Measurements from ENCODE around the gene MAG.
"Not testable (repeated sequence)": the region's sequence is repeated elsewhere in the genome, so short reads cannot be mapped to it uniquely, and the experiment has no call there.

The MAG gene

DNA sequence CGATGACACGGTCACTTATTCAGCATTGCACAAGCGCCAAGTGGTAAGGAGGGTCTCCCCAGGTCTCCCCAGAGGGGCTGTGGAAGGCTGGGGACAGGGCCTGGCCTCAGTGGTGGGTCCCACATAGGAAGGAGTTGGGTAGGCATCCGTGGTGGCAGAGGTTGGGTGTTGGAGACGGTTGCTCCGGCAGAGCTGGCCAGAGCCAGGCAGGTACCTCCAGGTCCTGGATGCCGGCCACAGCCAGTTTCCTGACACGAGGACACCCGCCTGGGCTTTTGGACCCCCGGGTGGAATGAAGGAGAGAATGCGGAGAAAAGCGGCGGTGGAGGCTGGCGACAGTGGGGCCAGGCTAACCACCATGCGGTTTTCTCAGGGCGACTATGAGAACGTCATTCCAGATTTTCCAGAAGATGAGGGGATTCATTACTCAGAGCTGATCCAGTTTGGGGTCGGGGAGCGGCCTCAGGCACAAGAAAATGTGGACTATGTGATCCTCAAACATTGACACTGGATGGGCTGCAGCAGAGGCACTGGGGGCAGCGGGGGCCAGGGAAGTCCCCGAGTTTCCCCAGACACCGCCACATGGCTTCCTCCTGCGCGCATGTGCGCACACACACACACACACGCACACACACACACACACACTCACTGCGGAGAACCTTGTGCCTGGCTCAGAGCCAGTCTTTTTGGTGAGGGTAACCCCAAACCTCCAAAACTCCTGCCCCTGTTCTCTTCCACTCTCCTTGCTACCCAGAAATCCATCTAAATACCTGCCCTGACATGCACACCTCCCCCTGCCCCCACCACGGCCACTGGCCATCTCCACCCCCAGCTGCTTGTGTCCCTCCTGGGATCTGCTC is 54.5 kb downstream of the MAG start:
- DNase-seq, result peak; percentile 82

DNA sequence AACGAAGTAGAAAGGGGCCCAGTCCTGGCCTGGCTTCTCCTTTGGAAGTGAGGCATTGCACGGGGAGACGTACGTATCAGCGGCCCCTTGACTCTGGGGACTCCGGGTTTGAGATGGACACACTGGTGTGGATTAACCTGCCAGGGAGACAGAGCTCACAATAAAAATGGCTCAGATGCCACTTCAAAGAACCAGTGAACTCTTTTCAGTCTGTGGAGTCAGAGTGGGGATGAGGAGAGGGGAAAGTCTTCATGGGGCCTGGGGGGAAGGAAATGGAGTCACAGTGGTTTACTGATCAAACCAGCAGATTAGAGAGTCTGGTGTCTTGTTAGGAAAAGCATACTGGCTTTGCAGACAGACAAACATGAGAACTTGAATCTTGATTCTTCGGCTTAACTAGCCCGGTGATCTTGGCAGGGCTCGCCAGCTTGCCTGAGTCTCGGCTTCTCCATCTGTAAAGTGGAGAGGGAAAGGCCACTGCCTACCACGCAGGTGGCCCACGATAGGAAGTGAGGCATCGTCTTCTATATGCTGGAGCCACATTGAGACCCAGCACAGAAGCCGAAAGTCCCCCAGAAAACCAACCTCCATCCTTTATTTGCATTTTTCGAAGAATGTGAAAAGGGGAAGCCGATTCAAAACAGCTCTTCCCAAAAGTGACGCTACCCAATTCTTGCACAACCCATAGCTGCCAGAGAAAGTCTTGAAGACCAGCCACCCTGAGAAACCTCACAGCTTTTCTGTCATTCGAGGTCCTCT is 55.4 kb downstream of the MAG start, which contains the start of gene FFAR1:
FFAR1 (plus strand) TSS at position 732 of the 759 bp plus-strand sequence. CDS start 3,650 bp downstream, outside the sequence.
- peak; percentile 73 for DNase-seq

DNA sequence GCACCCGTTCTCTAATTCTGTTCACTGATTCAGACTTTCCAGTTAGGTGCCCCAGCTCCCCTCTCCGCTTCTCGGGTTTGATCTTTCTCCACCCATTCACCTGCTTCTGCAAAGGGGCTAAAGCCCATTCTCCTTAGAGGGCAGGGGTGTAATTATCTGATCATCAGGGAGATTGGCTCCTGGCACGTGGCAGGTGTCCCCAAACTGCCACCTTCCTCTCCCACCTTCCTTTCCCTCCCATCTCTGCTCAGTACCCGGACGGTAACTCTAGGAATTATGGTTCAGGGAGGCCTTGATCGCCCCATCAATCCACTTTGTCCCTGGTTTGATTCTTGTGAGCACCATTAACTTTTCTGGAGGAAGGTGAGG is 56.0 kb downstream of the MAG start:
- no peak for DNase-seq

DNA sequence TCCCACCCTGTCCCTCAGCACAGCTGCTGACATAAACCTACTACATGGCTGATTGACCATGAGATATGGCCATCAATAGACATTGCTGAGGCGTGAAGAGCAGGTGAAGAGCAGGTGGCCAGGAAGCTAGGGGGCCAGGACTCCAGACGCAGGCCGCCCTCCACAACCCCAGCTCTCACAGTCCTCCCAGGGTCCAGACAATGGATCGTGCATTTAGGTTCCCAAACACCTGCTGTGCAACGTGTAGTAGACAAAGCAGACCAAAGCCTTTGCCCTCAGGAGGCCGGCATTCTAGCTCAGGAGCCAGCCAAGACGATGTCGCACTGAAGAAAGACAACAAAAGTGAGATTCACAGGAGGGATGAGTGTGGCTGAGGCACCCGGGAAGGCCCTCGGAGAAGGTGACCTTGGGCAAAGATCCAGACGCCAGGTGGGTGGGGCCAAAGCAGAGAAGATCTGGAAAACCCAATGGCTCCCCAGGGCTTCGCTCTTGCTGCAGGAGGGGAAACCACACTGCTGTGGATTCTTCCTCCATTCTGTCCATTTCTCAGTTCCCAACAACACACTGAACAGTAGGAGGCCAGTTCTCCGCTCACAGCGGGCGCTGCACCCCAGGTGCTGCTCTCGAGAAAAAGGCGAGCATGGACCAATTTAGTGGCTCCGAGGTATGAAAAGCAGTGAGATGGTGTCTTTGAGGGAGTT is 57.1 kb downstream of the MAG start:
- DNase-seq, result no peak

DNA sequence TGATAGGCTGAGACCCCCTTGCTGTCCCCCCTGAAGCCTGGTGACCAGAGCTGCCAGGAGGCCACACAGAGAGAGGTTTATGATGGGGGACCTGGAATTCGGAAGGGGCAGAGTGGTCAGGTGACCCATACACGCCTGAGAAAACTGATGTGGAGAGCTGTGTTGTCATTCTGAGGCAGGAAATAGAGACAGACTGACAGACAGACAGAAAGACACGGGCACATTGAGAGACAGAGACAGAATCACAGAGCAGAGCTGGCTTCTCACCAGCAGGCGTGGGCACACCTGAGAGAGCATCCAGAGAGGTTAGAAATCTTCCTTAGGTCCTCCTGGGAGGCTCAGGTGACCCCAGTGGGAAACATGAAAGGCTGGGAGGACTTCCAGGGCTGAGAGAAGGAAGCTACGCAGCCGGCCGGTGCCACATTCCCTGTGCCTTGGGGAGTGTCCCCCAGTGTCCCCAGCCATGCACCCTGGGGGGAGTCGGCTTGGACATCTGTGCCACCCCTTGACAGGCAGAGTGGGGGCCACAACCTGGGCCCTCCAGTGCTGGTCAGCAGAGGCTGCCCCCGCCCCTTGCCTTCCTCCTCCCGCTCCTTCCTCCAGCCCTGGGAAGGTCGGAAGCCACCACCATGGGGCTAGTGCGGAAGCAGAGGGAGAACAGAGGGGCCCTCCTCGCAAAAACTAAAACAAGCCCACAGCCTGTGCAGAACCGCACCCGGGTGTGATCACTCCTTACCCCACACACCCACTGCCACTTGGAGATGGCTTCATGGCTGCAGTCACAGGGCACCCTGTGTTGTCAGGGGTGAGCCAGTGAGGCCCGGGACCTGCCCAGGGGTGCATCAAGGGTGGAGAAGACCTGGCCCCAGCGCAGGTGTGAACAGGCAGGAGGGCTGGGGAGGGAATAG is 57.9 kb downstream of the MAG start:
- no peak for DNase-seq

DNA sequence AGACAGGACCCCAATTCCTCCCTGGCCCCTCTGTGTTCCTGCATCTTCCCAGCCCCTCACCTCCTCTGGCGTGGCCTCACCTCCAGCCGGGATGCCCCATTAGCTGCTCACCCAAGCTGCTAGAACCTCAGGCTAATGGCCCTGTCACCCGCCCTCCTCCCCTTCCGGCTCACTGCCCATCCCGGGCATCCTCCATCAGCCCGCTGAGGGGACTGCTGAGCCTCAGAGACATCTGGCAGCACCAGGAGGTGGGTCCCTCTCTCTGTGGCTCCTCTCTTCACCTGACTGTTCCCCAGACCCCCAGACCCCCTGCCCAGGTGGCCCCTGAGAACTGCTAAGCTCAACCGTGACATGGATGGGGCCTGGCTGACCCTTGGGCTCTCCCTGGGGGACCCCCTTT is 58.6 kb downstream of the MAG start:
- no peak for DNase-seq

DNA sequence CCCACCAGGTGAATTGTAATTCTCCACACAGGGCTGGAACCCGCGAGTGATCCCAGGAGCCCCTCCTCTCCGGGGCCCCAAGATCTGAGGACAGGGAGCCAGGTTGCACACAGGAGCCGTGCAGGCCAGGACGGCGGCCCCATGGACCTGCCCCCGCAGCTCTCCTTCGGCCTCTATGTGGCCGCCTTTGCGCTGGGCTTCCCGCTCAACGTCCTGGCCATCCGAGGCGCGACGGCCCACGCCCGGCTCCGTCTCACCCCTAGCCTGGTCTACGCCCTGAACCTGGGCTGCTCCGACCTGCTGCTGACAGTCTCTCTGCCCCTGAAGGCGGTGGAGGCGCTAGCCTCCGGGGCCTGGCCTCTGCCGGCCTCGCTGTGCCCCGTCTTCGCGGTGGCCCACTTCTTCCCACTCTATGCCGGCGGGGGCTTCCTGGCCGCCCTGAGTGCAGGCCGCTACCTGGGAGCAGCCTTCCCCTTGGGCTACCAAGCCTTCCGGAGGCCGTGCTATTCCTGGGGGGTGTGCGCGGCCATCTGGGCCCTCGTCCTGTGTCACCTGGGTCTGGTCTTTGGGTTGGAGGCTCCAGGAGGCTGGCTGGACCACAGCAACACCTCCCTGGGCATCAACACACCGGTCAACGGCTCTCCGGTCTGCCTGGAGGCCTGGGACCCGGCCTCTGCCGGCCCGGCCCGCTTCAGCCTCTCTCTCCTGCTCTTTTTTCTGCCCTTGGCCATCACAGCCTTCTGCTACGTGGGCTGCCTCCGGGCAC is 59.6 kb downstream of the MAG start:
- DNase-seq, result no peak

DNA sequence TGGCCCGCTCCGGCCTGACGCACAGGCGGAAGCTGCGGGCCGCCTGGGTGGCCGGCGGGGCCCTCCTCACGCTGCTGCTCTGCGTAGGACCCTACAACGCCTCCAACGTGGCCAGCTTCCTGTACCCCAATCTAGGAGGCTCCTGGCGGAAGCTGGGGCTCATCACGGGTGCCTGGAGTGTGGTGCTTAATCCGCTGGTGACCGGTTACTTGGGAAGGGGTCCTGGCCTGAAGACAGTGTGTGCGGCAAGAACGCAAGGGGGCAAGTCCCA is 60.2 kb downstream of the MAG start:
- no peak for DNase-seq

DNA sequence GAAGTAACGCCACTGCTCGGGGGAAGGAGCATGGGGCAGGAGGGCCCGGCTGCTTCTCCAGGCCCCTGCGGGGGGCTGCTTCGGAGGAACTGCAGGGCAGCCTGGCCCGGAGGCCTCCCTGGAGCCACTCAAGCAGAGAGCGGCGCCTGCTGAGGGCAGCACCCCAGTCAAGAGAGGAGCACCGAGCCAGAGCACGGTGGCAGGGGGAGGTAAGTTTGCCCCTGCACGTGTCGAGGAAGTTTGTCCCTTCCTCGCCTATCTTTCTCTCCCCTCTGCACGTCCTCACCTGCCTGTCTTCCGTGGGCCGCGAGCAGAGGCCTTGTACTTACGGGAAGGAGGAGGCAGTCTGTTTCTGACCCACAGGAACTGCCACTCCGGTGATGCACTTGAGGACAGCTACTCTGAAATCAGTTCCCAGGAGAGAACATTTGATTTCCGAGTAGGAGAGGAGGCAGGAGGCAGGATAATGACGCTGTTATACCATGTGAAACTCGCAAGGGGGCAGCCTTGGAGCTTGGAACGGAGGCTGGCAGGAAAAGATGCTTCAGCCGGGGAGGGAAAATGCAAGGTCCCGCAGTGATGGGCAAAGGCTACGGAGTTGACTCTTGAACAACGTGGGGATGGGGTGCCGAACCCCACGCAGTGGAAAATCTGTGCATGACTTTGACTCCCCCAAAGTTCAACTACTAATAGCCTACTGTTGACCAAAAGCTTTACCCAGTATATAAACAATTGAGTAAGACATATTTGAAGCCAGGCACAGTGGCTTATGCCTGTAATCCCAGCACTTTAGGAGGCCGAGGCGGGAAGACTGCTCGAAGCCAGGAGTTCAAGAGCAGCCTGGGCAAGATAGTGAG is 60.7 kb downstream of the MAG start:
- DNase-seq, result peak; percentile 81

DNA sequence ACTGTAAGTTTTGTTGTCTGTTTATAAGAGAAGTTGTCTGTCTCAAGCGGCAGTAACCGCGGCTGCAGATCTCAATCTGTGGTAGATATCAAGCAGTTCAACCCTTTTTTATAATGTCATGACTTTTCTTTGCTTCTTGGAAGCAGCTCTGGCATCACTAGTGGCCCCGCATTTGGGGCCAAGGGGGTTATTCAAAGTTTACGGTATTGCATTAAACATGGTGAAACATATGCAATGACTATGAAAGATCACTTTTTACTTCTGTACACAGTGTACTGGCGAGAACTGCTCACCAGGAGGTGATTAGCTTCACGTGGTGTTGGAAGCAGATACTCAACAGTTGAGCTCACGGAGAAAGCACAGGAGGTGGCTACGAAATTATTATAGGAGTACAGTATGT is 61.7 kb downstream of the MAG start:
- no peak for DNase-seq

DNA sequence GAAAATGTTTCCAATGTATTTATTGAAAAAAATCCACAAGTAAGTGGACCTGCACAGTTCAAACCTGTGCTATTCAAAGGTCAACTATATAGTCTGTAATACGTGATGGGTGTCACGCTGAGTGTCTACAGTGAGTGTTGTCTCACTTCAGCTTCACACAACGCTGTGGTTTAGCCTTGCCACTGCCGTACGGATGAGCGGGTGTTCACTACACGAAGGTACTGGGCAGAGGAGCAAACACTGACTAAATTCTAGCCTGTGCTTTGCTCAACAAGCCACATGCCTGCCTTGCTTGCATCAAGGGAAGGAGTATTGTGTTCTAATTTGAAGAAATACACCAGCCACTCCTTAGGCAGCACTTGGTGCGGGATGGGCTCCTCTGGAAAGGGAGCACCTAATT is 62.9 kb downstream of the MAG start:
- DNase-seq, result no peak

DNA sequence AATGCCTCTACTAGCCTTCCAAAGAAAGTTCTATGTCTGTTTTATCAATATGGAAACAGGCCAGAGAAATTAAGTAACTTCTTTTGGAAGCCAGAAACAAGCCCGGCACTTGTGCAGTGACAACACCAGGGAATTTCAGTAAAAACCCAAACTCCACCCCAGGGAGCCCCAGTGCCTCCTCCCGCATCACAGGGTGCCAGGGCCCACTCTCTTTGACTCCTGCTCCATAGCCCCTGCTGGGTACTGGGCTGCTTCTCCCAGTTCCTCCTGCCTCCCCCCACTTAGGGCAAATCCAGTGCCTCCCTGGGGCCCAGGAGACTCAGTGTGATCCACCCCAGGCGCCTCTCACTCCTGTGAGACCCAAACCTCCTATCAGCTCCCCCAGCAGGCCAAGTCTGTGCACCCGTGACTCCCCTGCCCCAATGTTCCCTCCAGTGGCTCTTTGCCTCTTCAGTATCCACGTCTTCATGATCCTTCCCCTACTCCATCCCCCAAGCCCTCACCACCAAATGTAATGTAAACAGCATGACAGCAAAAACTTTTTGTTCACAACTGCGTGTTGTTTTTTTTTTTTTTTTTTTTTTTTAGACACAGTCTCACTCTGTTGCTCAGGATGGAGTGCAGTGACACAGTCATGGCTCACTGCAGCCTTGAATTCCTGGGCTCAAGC is 64.0 kb downstream of the MAG start:
- DNase-seq, result no peak

DNA sequence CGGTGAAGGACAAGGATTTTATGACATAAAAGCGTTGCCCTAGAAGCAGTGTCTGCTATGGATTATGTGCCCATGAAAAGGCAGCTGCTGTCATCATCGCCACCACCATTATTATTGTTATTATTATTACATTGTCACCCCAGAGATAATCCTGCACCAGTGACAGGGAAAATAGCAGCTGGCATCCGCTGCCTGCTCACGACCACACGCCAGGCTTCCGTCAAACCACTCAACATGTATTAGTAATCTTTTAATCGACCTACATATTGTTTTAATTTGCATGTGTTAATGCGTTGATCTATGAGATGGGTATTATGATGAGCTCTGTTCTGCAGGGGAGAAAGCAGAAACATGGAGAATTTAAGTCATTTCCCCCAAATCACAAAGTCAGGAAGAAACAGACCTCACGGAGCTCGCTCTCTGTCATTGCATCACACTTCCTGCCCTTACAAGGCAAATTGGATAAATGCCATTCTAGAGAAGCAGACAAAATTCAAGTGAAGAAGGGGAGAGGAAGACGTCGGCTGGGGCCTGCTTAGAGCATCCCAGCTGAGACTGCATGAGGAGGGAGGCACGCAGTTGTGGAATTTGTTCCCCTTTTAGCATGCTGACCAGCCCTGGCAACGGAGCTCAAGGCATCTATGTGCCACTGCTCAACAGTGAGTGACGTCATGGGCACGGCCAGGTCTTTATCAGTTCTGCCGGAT is 66.1 kb downstream of the MAG start, which contains the start of gene FFAR3:
FFAR3 (plus strand) TSS at position 594 of the 707 bp plus-strand sequence. CDS start 431 bp downstream, outside the sequence.
- peak; percentile 24 for DNase-seq

DNA sequence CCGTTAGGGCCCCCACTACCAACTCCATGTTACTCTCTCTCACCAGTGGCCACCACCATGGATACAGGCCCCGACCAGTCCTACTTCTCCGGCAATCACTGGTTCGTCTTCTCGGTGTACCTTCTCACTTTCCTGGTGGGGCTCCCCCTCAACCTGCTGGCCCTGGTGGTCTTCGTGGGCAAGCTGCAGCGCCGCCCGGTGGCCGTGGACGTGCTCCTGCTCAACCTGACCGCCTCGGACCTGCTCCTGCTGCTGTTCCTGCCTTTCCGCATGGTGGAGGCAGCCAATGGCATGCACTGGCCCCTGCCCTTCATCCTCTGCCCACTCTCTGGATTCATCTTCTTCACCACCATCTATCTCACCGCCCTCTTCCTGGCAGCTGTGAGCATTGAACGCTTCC is 66.9 kb downstream of the MAG start:
- DNase-seq, result not testable (repeated sequence)

DNA sequence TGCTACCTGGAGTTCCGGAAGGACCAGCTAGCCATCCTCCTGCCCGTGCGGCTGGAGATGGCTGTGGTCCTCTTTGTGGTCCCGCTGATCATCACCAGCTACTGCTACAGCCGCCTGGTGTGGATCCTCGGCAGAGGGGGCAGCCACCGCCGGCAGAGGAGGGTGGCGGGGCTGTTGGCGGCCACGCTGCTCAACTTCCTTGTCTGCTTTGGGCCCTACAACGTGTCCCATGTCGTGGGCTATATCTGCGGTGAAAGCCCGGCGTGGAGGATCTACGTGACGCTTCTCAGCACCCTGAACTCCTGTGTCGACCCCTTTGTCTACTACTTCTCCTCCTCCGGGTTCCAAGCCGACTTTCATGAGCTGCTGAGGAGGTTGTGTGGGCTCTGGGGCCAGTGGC is 67.4 kb downstream of the MAG start:
- DNase-seq, result not testable (repeated sequence)

DNA sequence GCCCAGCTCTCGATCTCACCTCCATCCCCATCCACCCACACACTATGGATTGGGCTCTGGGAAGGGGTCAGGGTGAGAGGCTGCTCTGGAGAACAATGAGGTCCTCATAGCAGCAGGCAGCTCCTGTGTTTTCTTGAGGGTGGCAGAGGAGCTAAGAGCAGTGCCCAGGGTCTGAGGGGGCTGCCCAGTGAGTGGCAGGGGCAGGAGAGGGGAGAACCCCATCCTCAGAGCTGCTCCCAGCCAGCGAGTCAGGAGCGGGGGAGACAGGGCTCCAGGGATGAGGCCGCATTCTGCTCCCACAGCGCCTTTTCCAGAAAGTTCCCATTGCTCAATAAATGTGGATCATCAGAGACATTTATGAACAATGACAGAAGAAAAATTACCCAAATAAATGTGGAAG is 68.1 kb downstream of the MAG start:
- not testable (repeated sequence) for DNase-seq

DNA sequence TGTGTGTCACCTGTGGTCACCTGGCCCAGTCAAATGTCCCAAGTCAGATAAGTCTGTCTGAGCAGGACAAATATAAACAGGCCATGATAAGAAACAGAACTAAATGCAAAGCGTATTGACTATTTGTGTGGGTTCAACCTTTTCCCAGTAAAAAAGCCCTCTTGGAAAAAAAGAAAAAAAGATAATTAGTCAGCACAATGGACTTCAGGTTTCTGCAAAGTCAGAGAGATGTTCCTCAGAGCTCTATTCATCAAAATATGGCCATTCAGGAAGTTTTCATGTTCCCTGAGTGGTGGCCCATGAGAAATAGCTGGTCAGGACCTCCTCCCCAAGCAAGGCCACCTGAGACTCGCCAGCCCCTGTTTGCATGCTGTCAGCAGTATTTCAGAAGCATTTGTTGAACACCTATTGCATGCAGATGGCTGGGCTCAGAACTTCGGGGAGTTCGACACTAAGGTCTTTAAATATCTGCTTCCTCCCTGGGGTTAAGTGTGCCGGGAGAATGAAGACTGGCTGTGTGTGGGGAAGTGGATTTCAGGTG is 69.0 kb downstream of the MAG start:
- DNase-seq, result no peak

DNA sequence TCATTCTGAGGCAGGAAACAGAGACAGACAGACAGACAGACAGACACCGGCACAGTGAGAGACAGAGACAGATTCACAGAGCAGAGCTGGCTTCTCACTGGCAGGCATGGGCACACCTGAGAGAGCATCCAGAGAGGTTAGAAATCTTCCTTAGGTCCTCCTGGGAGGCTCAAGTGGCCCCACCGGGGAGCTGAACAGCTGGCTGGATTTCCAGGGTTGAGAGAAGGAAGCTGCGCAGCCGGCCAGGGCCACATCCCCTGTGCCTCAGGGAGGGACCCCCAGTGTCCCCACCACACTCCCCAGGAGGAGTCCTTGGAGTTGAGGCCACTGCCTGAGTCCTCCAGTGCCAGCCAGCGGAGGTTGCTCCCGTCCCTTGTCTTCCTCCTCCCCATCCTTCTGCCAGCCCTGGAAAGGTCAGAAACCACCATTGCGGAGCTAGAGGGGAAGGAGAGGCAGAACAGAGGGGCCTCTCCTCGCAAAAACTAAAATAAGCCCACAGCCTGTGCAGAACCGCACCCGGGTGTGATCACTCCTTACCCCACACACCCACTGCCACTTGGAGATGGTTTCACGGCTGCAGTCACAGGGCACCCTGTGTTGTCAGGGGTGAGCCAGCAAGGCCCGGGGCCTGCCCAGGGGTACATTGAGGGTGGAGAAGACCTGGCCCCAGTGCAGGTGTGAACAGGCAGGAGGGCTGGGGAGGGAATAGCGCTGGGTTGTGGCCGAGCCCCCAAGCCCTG is 70.5 kb downstream of the MAG start:
- DNase-seq, result no peak

All from stimulated activated CD4-positive, alpha-beta T cell treated with anti-CD3 and anti-CD28 coated beads, Interleukin-15, amount 100 ng/mL, for 24 hours (primary cell).